Tibial artery (tissue), 4 donors: ENCODE data around the gene GRIA3.
"Not testable (repeated sequence)": the region's sequence is repeated elsewhere in the genome, so short reads cannot be mapped to it uniquely, and the experiment has no call there.

Experiments
- DNase-seq, 2 donors: peaks; one replicate each; pipeline ENCODE4 v3.0.0-alpha.2; 2019
- H3K27ac ChIP-seq, 2 donors: fragments of 200-600 bp; sonication (generic) in 1 of 2; 1 replicate in 1 of 2; 2 replicates in 1 of 2; pipeline ENCODE4 v1.5.1; 2018 to 2019; ENCODE audit warnings: mild to moderate bottlenecking in 1 of 2
- H3K27me3 ChIP-seq, 2 donors: fragments of 200-600 bp; sonication (generic) in 1 of 2; one replicate each; pipeline versions ENCODE4 v1.5.1 to v1.6.0; 2016 to 2019
- H3K36me3 ChIP-seq, 3 donors: fragments of 200-600 bp; sonication (generic) in 2 of 3; one replicate each; pipeline ENCODE4 v1.5.1; 2016 to 2019; ENCODE audit warnings: mild to moderate bottlenecking in 2 of 3
- H3K4me1 ChIP-seq, 4 donors: fragments of 200-600 bp; sonication (generic) in 2 of 4; 1 replicate in 3 of 4; 2 replicates in 1 of 4; pipeline ENCODE4 v1.5.1; 2016 to 2019
- H3K4me3 ChIP-seq, 2 donors: fragments of 200-600 bp; sonication (generic) in 1 of 2; 1 replicate in 1 of 2; 2 replicates in 1 of 2; pipeline ENCODE4 v1.5.1; 2018 to 2019; ENCODE audit warnings: mild to moderate bottlenecking in 2 of 2
- H3K9me3 ChIP-seq, 3 donors: fragments of 200-600 bp; sonication (generic) in 1 of 3; one replicate each; pipeline ENCODE4 v1.5.1; 2016 to 2019
- CTCF ChIP-seq, 2 experiments: fragments of 200-600 bp in 1 of 2; fragments of 450-650 bp in 1 of 2; IDR thresholded peaks; one replicate each; pipeline ENCODE4 v1.5.1; 2017 to 2019; ENCODE audit warnings: antibody characterized with exemption in 2 of 2, mild to moderate bottlenecking in 1 of 2, moderate library complexity in 1 of 2
- intact Hi-C: fragments of 100-400 bp; cut with DNase I; formaldehyde crosslinking; loops from one replicate; pipeline ENCODE4 v1.15.0; 2023; ENCODE audit warnings: low total_unique reads

Gene GRIA3

DNA sequence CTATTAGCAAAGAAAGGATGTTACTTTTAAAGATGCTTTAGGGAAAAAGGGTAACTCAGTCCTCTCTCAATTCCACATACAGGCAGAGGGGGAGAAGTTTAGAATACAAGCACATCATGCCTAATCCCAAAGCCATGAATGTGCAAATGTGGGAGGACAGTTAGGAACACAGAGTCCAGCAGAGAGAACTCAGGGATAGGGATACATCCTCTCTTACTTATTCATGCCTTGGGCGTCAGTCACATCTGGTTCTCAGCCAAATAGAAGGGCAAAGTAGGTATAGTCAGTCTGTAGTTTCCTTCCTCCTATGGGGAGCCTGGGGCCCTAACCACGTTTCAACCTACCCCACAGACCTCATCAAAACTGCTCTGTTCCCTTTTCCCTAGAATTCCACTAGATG, 87.8 kb downstream of the GRIA3 start:
- no peak overlapping the region for H3K4me3 ChIP-seq
- H3K4me1 ChIP-seq = no peaks in the 10 kb centered on the region
- no peak for DNase-seq
- no peaks in the 10 kb centered on the region for H3K9me3 ChIP-seq
- intact Hi-C loops = no loop called here
- H3K27ac ChIP-seq = no peak overlapping the region
- no peak for TF ChIP-seq CTCF (IDR thresholded peaks at IDR 0.05)
- H3K27me3 ChIP-seq = no peaks in the 10 kb centered on the region
- no peaks in the 10 kb centered on the region for H3K36me3 ChIP-seq

DNA sequence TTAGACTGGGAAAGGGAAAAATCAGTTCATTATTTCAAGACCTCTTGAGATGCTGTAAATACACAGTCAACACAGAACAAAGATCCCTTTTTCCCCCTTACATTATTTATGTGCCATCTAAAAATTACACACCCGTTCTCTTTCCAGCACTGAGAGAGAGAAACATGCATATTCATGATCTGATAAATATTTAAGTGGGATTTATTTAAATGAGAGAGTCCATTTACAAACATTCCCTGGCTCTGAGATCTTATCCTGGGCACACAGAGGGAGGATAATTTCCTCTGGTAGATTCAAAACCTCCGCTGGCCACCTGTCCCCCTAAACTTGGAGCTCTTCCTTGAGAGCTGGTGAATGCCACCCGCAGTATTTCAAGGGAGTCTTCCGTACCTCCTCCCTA, 88.6 kb downstream of the GRIA3 start:
- DNase-seq = no peak
- TF ChIP-seq CTCF (IDR thresholded peaks at IDR 0.05) = no peak
- Histone ChIP-seq H3K9me3 (no peaks in the 10 kb centered on the region), H3K27me3 (no peaks in the 10 kb centered on the region), H3K4me3 (no peak overlapping the region), H3K36me3 (no peaks in the 10 kb centered on the region), H3K4me1 (no peaks in the 10 kb centered on the region), H3K27ac (no peak overlapping the region)
- intact Hi-C loops = no loop called here

- Histone ChIP-seq H3K27ac (no peak overlapping the region), H3K9me3 (no peaks in the 10 kb centered on the region), H3K27me3 (no peaks in the 10 kb centered on the region), H3K36me3 (no peaks in the 10 kb centered on the region), H3K4me1 (no peaks in the 10 kb centered on the region), H3K4me3 (no peak overlapping the region)
- DNase-seq = no peak
- TF ChIP-seq CTCF (IDR thresholded peaks at IDR 0.05) = no peak
- intact Hi-C loops = no loop called here
These were observed 90.7 kb downstream of the GRIA3 start for GRCh38 chrX:123274796-123275195.

GRCh38 chrX:123277347-123277746, 93.3 kb downstream of the GRIA3 start:
- Histone ChIP-seq H3K27ac (no peak overlapping the region), H3K36me3 (no peaks in the 10 kb centered on the region), H3K27me3 (no peaks in the 10 kb centered on the region), H3K4me1 (no peaks in the 10 kb centered on the region), H3K9me3 (no peaks in the 10 kb centered on the region), H3K4me3 (no peak overlapping the region)
- no peak for TF ChIP-seq CTCF (IDR thresholded peaks at IDR 0.05)
- intact Hi-C loops = no loop called here
- DNase-seq = no peak

DNA sequence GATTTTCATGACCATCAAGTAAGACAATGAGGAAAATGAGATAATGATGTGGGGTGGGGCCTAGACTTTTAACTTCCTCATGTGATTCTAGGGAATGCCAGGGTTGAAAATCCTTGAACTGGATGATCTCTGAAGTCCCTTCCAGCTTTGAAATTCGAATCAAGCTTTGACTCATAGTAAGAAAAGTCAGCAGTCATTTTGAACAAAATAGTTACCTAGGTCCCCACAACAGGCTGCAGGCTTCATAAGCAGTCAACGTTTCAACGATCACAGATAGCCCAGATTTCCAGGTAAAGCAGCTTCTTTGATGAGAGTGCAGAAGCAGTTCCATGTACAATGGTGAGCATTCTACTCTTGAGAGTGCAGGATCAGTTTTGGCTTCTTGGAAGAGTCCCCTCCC, 93.7 kb downstream of the GRIA3 start:
- Histone ChIP-seq H3K36me3 (no peaks in the 10 kb centered on the region), H3K9me3 (no peaks in the 10 kb centered on the region), H3K4me3 (no peak overlapping the region), H3K27ac (no peak overlapping the region), H3K27me3 (no peaks in the 10 kb centered on the region), H3K4me1 (no peaks in the 10 kb centered on the region)
- no peak for TF ChIP-seq CTCF (IDR thresholded peaks at IDR 0.05)
- no peak for DNase-seq
- intact Hi-C loops = no loop called here

GRCh38 chrX:123282241-123282640, 98.2 kb downstream of the GRIA3 start:
- Histone ChIP-seq H3K4me3 (no peak overlapping the region), H3K4me1 (no peaks in the 10 kb centered on the region), H3K36me3 (no peaks in the 10 kb centered on the region), H3K9me3 (no peaks in the 10 kb centered on the region), H3K27ac (no peak overlapping the region), H3K27me3 (no peaks in the 10 kb centered on the region)
- intact Hi-C loops = no loop called here
- DNase-seq = no peak
- TF ChIP-seq CTCF (IDR thresholded peaks at IDR 0.05) = no peak

- H3K4me3 ChIP-seq, H3K27ac ChIP-seq, H3K9me3 ChIP-seq, DNase-seq, intact Hi-C loops, H3K27me3 ChIP-seq, H3K36me3 ChIP-seq, H3K4me1 ChIP-seq: not testable (repeated sequence)
These were observed 99.3 kb downstream of the GRIA3 start for GRCh38 chrX:123283407-123283806.
